Measurements from ENCODE around the gene RBFOX1. TPM values are rescaled to one million over a fixed set of nuclear protein-coding genes. Genes with fewer than 3 reads are reported as not detected.

Gene RBFOX1
- total and polyA plus RNA-seq, 2 donors (not counting 1 experiment from before 2014, with no cell fraction given): not detected

DNA sequence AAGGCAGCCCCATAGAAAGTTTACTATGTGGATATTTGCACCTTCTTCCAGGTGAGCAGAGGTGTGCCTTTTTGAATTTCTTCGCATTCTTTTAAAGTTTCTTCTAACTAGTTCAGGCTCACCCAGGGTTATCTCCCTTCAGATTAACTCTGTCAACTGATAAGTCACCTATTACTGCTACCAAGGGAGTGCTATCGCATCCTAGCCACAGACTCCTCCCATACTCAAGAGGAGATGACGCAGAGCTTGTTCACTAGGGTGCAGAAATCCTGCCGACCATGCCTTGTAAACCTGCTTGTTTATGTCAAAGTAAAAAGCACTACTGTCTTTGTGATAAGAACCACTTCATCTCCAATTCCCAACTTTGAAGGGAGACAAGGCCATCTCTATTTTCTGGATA, 390.1 kb downstream of the RBFOX1 start:
- intact Hi-C loops (cut with micrococcal nuclease): no loop called here
- no peak overlapping the region for H3K27ac ChIP-seq (ENCODE audit: low read length in 2 of 2)

DNA sequence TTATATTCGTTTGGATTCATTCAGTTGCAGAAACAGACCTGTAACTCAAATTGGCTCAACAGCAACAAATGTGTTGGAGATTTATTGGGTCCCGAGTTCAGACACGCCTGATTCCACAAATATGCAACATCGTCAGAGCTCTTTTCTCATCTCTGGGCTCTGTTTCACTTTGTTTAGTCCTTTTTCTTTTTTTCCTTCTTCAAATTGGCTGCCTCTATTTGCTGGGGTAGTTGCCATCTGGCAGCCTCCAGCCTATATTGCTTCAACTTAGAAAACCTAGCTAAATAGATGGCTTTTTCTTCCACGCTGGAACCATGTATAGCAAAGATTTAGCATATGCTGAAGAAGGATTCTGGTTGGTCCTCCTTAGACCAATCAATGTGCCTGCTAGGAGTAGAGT, 398.5 kb downstream of the RBFOX1 start:
- H3K27me3 ChIP-seq (replicated peaks in 1 of 4; ENCODE audit: control extremely low read depth in 1 of 4, control insufficient read depth in 3 of 4, insufficient read depth in 4 of 4, low read length in 3 of 4): no peaks in the 10 kb centered on the region
- no peak for TF ChIP-seq EZH2 (IDR thresholded peaks at IDR 0.05; ENCODE audit: borderline replicate concordance, insufficient read depth, low read depth, low read length, poor library complexity, severe bottlenecking)
- TF ChIP-seq, protein P1, sequence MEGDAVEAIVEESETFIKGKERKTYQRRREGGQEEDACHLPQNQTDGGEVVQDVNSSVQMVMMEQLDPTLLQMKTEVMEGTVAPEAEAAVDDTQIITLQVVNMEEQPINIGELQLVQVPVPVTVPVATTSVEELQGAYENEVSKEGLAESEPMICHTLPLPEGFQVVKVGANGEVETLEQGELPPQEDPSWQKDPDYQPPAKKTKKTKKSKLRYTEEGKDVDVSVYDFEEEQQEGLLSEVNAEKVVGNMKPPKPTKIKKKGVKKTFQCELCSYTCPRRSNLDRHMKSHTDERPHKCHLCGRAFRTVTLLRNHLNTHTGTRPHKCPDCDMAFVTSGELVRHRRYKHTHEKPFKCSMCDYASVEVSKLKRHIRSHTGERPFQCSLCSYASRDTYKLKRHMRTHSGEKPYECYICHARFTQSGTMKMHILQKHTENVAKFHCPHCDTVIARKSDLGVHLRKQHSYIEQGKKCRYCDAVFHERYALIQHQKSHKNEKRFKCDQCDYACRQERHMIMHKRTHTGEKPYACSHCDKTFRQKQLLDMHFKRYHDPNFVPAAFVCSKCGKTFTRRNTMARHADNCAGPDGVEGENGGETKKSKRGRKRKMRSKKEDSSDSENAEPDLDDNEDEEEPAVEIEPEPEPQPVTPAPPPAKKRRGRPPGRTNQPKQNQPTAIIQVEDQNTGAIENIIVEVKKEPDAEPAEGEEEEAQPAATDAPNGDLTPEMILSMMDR (IDR thresholded peaks at IDR 0.05): no peak
- no peak overlapping the region for H3K4me3 ChIP-seq (ENCODE audit: control extremely low read depth in 1 of 5, extremely low read depth in 1 of 5, insufficient read depth in 1 of 5, low read depth in 2 of 5, low read length in 4 of 5)
- H3K4me1 ChIP-seq (ENCODE audit: control insufficient read depth in 2 of 2, insufficient read depth in 2 of 2, low read length in 2 of 2): no peaks in the 10 kb centered on the region
- H3K79me2 ChIP-seq (ENCODE audit: control insufficient read depth, insufficient read depth, low read length): no peaks in the 10 kb centered on the region
- Mint-ChIP-seq H3K27ac (no peak overlapping the region), H3K4me1 (no peaks in the 10 kb centered on the region), H3K27me3 (no peaks in the 10 kb centered on the region), H3K9me3 (ENCODE audit: insufficient read depth) (peaks cover 6% of the 10 kb centered on the region), H3K4me3 (no peak overlapping the region)
- intact Hi-C loops (cut with micrococcal nuclease): no loop called here
- H3K27ac ChIP-seq (ENCODE audit: low read length in 2 of 2): no peak overlapping the region
- no peak overlapping the region for H3K4me2 ChIP-seq (replicated peaks; ENCODE audit: low read depth, low read length, poor library complexity, severe bottlenecking)
- H3K36me3 ChIP-seq (replicated peaks in 1 of 2; ENCODE audit: control extremely low read depth in 1 of 2, control insufficient read depth in 1 of 2, extremely low read depth in 1 of 2, insufficient read depth in 2 of 2, low read length in 1 of 2): no peaks in the 10 kb centered on the region
- H3K9me3 ChIP-seq (ENCODE audit: control extremely low read depth in 1 of 3, control insufficient read depth in 2 of 3, insufficient read depth in 1 of 3, low read length in 2 of 3): no peaks in the 10 kb centered on the region
- H2AFZ ChIP-seq (ENCODE audit: insufficient read depth, low read depth, low read length, poor library complexity, severe bottlenecking): no peak overlapping the region
- ChIA-PET POLR2A (no interaction called here), CTCF (no interaction called here)
- no peaks in the 10 kb centered on the region for H4K20me1 ChIP-seq (ENCODE audit: control insufficient read depth, insufficient read depth, low read length, poor library complexity, severe bottlenecking)
- H3K9ac ChIP-seq (ENCODE audit: low read length): no peak overlapping the region
- ATAC-seq (ENCODE audit: low read depth): no peak
- 100% methylated on average over 2 of the region's 5 CpGs for WGBS (ENCODE audit: insufficient coverage)
- no peak for DNase-seq

More for the DNA sequence above, 390.1 kb downstream of the RBFOX1 start:
- Mint-ChIP-seq H3K4me1 (no peaks in the 10 kb centered on the region), H3K9me3 (ENCODE audit: insufficient read depth) (peaks cover 5% of the 10 kb centered on the region), H3K27ac (no peak overlapping the region), H3K27me3 (no peaks in the 10 kb centered on the region), H3K4me3 (no peak overlapping the region)
- Histone ChIP-seq H3K4me2 (replicated peaks; ENCODE audit: low read depth, low read length, poor library complexity, severe bottlenecking) (no peak overlapping the region), H3K27me3 (replicated peaks in 1 of 4; ENCODE audit: control extremely low read depth in 1 of 4, control insufficient read depth in 3 of 4, insufficient read depth in 4 of 4, low read length in 3 of 4) (no peaks in the 10 kb centered on the region), H3K9ac (ENCODE audit: low read length) (no peak overlapping the region), H3K4me1 (ENCODE audit: control insufficient read depth in 2 of 2, insufficient read depth in 2 of 2, low read length in 2 of 2) (no peaks in the 10 kb centered on the region), H3K9me3 (ENCODE audit: control extremely low read depth in 1 of 3, control insufficient read depth in 2 of 3, insufficient read depth in 1 of 3, low read length in 2 of 3) (no peaks in the 10 kb centered on the region), H3K79me2 (ENCODE audit: control insufficient read depth, insufficient read depth, low read length) (no peaks in the 10 kb centered on the region), H4K20me1 (ENCODE audit: control insufficient read depth, insufficient read depth, low read length, poor library complexity, severe bottlenecking) (no peaks in the 10 kb centered on the region), H3K36me3 (replicated peaks in 1 of 2; ENCODE audit: control extremely low read depth in 1 of 2, control insufficient read depth in 1 of 2, extremely low read depth in 1 of 2, insufficient read depth in 2 of 2, low read length in 1 of 2) (no peaks in the 10 kb centered on the region), H2AFZ (ENCODE audit: insufficient read depth, low read depth, low read length, poor library complexity, severe bottlenecking) (no peak overlapping the region), H3K4me3 (ENCODE audit: control extremely low read depth in 1 of 5, extremely low read depth in 1 of 5, insufficient read depth in 1 of 5, low read depth in 2 of 5, low read length in 4 of 5) (no peak overlapping the region)
- no CpG with 5 or more reads among the region's 4 CpGs for WGBS (ENCODE audit: insufficient coverage)
- no peak for TF ChIP-seq EZH2 (IDR thresholded peaks at IDR 0.05; ENCODE audit: borderline replicate concordance, insufficient read depth, low read depth, low read length, poor library complexity, severe bottlenecking)
- TF ChIP-seq, protein P1 (IDR thresholded peaks at IDR 0.05): no peak
- ATAC-seq (ENCODE audit: low read depth) (no peak), DNase-seq (no peak)
- ChIA-PET CTCF (no interaction called here), POLR2A (no interaction called here)
